HG03103 (cell line): ENCODE data around the gene PRDM1.
"Not testable (repeated sequence)": the region's sequence is repeated elsewhere in the genome, so short reads cannot be mapped to it uniquely, and the experiment has no call there.

Experiments
- ATAC-seq: cut with Tn5 transposase; IDR thresholded peaks from one replicate; pipeline ENCODE4 v1.9.1; 2021; ENCODE audit warnings: low read depth; ENCODE audit not compliant: unreplicated experiment

PRDM1 gene

DNA sequence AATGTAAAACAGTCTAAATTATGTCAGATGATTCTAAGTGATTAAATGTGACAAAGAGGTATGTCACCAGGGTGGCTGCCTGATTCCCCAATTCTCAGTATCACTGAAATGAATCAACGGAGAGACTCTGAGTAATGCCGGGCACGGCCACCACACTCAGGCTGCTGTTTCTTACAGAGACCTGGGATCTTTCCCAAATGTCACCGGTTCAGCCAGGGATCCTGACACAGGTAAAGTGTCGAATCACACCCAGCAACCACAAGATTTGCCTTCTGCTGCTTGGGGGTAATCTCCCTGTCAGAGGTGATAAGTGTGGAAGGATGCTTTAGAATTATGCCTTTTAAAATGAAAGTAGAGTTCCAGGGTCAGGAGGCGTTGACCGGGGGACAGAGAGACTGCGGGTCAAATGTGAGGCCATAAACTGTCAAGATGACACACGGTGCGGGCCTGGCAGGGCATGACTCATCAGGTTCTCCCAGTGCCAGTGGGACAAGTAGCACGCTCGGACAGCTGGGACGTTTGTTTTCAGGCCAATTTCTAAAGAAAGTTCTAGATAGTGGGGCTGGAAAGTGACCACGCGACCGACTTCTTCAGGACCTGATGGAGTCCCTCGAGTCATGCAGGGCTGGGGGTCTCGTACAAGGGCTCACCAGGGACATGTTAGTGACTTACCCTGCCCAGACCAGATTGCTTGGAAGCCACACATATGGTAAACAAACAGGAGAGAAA lies 48.9 kb downstream of the PRDM1 start:
- no peak for ATAC-seq

GRCh38 chr6:106135911-106136571 lies 49.9 kb downstream of the PRDM1 start:
- no peak for ATAC-seq

DNA sequence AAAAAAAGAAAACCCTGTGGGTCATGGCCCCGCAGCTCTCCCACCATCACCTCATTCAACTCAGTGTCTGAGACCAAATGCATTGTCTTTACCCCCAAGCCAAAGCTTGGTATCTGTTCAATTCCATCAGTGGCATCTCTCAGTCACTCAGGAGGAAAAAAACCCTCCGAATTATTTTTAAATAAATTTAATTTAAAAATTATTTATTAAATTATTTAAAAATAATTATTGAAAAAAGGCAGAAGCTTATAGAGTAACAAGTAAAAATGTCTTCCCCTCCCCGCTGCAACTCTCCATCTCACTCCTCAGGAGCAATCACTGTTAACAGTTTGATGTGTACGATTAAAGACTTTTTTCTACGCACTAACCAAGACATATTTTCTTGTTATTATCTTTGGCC lies 50.7 kb downstream of the PRDM1 start:
- ATAC-seq, result no peak

GRCh38 chr6:106138151-106138550 lies 52.0 kb downstream of the PRDM1 start:
- ATAC-seq, result no peak

- peak; percentile 77 for ATAC-seq
Observed at GRCh38 chr6:106141441-106142237, 55.5 kb downstream of the PRDM1 start.

GRCh38 chr6:106142876-106143431 lies 56.8 kb downstream of the PRDM1 start:
- no peak for ATAC-seq

GRCh38 chr6:106143665-106144064 lies 57.5 kb downstream of the PRDM1 start:
- ATAC-seq, result no peak

DNA sequence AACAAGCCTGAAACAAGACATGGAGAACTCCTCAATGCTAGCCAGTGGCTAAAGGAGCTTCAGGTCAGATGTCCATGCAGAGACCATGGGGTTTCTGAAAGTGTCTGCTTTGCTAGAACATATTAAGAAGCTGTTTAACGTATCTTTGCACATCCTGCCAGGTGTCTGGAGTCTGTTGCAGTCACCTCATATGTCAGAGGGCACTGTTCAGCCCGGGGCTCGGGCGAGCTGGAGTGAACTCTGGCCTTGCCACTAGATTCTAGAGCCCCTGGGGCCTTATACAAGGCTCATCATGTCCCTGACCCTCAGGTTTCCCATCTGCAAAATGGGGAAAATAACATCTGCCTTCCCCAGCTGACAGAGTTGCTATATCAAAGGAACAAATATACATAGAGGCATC lies 59.0 kb downstream of the PRDM1 start:
- ATAC-seq, result no peak

DNA sequence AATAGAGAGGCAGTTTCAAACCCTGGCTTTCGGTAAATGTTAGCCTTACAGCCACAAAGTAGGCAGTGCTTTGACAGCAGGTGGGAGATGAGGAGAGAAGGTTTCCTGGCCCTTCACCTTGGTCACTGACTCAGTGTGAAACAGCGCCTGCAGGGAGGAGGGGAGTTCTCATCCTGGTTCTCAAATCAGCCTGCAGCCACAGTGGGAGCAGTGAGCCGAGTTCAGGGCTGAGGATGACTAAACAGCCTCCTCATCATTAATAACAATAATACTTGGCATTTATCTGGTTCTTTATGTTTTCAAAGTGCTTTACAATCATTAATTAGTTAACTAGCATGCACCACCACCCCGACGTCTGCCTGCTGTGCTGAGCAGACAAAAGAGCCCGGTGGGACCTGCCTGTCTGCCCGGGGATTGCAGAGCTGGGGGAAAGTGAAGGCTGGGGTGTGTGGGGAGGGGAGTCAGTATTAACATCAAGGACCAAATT lies 59.6 kb downstream of the PRDM1 start:
- ATAC-seq, result peak; percentile 26

DNA sequence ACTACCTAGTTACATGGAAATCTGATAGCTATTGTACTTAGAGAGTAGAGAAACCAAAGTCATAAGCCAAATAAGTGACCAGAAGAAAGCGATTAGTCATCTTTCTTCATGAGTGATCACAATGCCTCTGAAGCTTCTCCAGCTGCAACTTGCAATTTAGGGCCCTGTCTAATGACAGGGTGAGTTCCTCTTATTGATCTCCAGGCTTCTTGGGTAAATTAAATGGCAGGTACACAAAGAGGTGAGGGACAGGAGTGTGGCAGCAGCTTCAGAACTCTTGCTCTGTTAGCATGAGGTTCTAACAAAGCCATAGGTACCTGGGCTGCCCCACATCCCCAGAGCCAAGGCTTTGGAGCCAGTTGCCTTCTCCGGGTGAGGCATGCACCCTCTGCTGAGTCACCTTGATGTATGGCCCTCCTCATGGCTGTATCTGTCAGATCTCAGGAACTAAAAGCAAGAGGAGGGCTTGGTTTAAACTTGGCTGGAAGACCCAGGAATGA lies 60.8 kb downstream of the PRDM1 start:
- peak; percentile 28 for ATAC-seq

DNA sequence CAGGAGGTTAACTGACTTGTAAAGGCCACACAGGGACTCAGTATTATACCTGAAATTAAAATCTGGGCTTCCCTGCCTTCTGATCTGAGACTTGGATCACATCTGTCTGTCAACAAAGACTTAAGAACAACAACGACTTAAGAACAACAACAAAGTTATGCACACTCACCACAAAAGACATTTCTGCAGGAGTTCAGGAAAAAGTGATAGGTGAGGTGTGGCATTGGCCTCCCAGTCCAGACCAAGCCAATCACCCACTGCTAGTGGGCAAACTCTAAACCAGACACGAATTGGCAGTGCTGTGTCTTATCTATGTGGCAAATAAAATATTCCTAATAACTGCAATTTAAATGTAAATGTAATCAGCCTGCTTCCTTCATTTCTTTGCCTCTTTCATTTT lies 61.3 kb downstream of the PRDM1 start:
- ATAC-seq, result no peak

GRCh38 chr6:106149472-106150069 lies 63.4 kb downstream of the PRDM1 start:
- ATAC-seq, result no peak

- ATAC-seq, result not testable (repeated sequence)
Observed at GRCh38 chr6:106152476-106152875, 66.3 kb downstream of the PRDM1 start.

GRCh38 chr6:106152952-106153351 lies 66.8 kb downstream of the PRDM1 start:
- ATAC-seq, result no peak

GRCh38 chr6:106154326-106154725 lies 68.2 kb downstream of the PRDM1 start:
- ATAC-seq, result no peak

DNA sequence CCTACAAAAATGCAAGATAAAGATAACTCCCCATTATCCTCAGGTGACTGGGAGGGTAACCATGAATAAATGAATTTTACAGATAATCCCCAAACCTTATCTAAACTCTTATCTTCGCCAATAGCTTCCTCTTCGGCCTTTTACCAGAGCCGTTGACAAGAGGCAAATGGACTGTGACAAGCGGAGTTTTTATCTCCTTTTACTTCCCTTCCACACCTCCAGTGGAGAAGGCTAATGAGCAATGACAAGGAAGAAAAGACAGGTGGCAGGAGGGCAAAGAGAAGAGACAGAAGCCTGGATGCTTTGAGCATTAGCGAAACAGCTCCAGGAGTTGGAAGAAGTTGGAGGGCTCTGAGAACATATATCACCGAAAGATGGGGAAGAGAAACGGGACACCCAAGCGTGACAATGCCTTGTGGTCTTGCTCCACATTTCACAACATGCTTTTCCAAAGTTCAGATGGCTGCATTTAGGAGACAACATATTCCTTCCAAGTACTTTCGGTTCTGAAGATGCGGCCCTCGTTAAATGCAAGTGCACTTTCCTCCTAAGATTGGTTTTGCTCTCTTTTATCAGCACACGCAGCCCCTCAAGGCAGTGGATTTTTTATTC lies 69.2 kb downstream of the PRDM1 start:
- ATAC-seq, result no peak

GRCh38 chr6:106156413-106156812 lies 70.3 kb downstream of the PRDM1 start:
- ATAC-seq, result no peak

DNA sequence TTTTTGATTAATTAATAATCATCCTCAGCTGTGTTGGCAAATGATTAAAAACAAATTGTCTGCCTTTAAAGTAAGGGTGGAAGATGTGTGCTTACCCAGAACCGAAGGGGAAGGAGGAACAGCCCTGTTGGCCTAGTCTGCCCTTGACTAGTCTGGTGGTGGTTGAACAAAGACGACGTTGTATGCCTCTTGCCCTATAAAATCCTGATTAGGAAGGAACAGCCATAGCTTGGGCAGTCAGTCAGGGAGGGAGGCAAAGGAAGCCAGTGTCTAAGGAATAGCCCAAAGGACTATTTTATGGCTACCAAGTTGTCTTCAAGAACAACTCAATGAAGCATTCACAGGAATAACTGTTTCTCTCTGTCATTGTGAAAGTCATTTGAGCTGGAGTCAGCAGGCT lies 70.7 kb downstream of the PRDM1 start:
- ATAC-seq, result no peak

GRCh38 chr6:106158816-106159215 lies 72.7 kb downstream of the PRDM1 start:
- ATAC-seq, result no peak
